GM19025 (cell line): ENCODE measurements around the gene FBLN1.

Source experiments
- ATAC-seq: cut with Tn5 transposase; IDR thresholded peaks from one replicate; pipeline ENCODE4 v1.9.1; 2021; ENCODE audit warnings: mild to moderate bottlenecking, low read depth, moderate library complexity; ENCODE audit not compliant: unreplicated experiment

FBLN1 gene

GRCh38 chr22:45503050-45503815 lies 550 bp downstream of the FBLN1 start:
- ATAC-seq: no peak

- no peak for ATAC-seq
These were observed 1.2 kb downstream of the FBLN1 start for GRCh38 chr22:45503816-45504372.

DNA sequence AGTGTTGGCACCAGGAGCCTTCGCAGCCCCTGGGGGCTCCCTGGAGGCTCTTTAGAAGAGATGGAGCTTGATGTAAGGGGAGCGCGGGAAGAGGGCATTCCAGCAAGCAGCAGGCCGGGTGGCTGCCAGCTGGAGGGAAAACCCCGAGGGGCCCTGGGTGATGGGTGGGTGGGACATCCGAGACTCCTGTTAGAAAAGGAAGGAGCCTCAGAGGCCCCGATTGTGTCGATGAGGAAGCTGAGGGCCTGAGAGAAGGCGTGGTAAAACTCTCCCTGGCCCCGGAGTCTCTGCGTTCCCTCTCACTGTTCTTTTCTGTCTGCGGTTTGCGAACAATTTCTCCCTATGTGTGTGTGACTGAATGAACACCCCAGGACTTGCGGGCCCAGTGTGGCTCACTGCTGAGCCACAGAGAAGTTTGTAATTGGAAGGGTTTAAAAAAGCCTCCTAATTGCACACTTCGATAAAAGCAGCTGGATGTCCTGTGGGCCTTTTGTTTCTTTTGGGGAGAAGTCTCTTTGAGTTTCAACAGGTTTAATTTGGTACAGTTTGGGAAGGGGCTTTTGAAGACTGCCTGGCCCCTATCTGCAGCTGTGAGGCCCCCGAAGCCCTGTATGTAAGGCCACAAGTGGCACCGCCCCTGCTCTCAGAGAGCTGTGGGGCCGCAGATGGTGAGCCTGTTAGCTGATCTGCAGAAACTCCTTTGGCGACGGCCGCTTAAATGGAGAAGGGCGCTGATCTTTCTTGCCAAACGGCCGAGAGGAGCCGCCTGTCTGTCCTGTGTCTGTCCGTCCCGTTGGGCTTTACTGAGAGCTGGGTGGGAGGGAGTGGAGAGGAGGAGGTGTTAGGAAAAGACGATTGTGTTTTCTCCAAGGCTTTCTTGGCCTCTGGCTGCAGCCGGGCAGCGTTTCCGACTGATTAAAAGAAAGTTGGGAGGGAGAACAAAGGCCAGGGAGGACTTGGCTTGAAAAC lies 2.0 kb downstream of the FBLN1 start:
- no peak for ATAC-seq

DNA sequence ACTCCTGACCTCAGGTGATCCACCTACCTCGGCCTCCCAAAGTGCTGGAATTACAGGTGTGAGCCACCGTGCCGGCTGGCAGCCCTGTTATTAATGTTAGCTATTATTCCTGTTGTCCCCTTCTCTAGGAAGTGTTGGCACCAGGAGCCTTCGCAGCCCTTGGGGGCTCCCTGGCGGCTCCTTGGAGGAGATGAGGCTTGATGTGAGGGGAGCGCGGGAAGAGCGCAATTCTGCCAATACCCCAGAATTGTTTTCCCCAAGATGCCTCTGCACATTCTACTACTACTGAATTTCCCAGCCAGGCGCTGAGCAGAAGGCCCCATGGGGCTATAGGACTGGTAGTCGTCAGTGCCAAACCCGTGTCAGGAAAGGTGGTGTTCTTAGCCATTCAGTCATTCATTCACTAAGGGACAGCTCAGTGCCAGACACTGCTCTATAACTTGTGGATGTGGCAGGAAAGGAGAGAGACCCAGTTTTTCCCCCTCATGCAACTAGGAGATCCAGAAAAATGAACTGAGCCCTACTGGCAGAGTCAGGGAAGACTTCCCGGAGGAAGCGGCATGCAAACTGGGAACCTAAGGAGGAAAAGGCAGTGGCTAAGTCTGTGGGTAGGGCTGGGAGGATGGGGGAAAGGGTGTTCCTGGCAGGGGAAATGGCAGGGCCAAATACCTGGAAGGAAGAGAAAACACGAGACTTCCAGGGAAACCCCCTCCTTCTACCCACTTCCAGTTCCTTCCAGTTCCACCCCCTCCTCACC lies 3.5 kb downstream of the FBLN1 start:
- no peak for ATAC-seq

DNA sequence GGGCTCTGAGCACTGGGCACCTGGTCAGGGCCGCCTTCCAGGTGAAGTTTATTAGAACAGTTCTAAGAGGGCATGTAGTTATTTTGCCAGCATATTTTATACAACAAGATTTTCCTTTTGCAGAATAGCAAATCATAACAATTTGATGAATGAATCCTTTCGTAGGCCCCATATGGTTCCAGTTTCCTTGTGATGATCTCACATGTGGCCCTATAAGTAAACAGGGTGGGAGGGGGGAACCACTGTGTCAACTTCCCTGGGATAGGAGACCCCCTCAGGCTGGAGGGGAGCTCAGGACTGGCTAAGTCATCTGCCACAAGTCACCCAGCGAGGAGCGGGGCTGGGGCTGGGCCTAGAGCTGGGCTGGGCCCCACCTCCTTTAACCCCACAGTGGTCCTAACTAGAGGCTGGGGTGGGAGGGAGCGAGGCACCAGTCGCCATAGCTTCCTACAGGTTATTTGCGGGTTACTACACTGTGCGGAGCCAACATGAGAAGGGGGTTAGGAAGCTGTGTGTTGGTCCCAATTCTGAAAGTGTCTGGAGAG lies 4.2 kb downstream of the FBLN1 start:
- ATAC-seq: no peak

DNA sequence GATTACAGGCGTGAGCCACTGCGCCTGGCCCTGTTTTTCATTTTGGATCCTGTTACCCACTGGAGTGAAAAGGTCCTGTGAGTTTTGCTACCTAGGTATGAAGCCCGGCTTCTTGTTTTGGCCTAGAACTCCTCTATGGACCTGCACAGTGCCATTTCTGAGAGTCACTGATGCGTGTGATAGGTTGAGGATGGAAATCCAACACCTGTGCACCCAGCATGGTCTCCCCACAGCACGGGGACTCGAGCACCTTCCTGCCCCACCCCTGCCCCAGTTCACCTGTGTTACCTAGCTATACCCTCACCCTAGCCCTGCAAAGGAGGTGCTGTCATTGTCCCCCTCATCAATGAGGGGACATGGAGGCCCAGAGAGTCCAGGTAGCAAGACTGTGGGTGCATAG lies 5.1 kb downstream of the FBLN1 start:
- ATAC-seq: no peak

DNA sequence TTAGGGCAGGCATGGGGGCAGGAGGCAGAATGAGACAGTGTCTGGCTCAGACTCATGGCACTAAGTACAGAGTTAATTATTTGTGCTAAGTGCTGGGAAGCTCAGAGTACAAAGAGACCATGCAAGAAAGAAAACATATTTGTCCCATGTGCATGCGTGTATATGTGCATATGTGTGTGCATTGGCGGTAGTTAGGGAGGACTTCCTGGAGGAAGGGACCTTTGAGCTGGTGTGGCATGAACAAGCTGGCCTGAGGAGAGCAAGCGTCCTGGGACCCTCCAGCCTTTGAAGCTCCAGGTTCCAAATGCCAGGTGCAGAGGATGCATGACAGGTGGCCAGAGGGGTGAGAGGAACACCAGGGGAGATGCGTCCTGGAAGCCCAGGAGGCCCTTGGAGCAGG lies 6.1 kb downstream of the FBLN1 start:
- ATAC-seq: no peak

DNA sequence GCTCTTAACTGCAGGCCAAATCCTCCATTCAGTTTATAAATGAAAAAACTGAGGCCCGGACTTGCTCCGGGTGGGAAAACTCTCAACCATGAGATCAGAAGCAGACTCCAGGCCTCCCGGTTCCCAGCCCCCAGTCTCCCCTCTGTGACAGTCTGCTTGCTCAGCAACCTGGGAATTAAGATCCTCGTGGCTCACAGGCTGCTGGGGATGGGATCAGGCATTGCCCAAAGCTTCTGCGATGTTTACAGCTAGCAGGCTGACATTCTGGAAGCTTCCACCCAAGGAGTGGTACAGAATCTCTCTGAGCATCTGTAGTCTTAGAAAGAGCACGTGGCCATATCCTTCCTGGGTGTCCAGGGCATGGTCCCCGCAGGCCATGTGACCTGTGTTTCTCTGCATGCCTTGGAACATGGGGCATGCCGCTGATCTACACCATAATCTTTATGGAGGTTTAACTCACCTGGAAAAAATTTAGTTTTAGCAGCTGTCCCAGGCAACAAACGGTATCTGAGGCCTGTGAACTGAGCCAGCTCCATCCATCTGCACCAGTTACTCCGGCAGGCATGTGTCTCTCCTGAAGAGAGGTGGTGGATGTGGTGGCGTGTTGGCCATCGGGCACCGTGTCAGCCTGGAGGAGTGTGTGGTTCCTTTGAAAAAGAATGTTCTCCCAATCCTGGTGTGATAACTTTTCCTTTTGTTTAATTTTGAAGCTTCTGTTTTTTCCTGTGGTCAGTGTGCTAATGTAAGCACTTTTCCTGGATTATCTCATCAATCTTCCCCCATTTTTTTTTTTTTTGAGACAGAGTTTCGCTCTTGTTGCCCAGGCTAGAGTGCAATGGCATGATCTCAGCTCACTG lies 7.9 kb downstream of the FBLN1 start:
- no peak for ATAC-seq

- no peak for ATAC-seq
These were observed 9.2 kb downstream of the FBLN1 start for GRCh38 chr22:45511847-45512261.

GRCh38 chr22:45512363-45512762 lies 9.7 kb downstream of the FBLN1 start:
- ATAC-seq: no peak

DNA sequence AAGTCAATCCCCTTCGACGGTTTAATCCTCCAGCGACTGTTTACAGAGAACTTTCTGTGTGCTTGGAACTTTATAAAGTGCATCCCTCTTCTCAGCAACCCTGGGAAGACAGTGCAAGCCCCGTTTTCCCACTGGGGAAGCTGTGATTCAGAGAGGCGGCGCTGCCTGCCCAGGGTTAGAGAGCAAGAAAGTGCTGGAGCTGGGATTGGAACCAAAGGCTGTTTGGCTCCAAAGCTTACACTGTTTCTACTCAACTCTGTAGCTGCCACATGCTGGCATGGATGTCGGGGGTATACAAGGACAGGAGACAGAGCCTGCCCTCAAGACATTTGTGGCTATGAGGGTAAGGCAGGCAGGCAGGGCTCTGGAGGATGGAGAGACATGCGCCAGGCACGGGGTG lies 13.0 kb downstream of the FBLN1 start:
- ATAC-seq: no peak

DNA sequence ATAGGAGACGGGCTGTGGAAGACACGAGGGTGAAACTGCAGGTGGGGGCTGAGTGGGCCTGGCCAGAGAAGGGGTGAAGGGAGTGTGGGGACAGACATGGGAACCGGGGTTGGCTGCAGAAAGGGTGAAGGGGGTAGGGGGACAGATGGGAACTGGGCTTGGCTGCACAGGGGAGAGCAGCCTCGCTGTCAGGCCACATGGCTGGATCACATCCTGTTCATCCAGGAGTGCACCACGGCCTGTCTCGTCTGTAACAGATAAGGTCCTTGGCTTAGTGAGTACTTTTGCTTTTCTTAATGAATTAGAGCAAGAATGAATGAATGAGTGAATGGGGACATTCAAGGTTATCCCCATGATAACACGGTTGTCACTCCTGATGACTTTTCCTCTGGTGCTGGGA lies 13.5 kb downstream of the FBLN1 start:
- no peak for ATAC-seq

DNA sequence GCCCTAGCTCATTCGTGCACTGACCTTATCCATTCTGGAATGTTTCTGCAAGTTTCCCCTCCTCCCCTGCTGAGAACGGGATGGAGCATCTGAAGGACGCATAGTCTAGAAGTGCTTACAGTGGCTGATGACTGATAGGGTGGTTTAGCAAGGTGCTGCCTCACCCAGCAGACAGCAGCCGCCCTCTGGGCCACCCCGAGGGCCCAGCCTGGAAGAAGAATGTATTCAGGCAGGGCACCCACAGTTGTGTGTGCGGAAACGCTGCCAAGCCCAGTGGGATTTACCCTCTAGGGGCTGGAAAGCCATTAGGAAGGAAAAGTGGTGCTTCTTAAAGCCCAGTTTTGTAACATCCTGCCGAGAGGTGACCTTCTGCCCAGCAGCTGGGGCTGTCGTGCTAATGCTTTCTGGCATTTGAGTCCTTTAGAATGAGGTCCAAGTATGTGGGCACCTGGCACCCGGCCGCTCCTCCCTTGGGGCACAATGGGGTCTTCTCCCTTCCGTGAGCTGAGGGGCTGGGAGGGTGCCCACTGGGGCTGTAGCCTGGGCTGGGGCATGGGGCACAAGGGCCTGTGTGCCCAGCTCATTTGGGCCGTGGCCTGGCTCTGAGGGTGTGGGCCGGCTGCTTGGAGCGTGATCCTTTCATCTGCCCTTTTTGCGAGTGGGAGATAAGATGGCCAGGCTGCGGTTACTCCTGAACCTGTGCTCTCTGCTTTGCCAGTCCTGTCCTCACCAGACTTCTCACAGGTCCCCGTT lies 14.4 kb downstream of the FBLN1 start:
- ATAC-seq: no peak

- no peak for ATAC-seq
These were observed 15.5 kb downstream of the FBLN1 start for GRCh38 chr22:45518136-45518535.

- ATAC-seq: no peak
These were observed 15.9 kb downstream of the FBLN1 start for GRCh38 chr22:45518580-45518991.

GRCh38 chr22:45521178-45521577 lies 18.5 kb downstream of the FBLN1 start:
- no peak for ATAC-seq

GRCh38 chr22:45522462-45522861 lies 19.8 kb downstream of the FBLN1 start:
- no peak for ATAC-seq

DNA sequence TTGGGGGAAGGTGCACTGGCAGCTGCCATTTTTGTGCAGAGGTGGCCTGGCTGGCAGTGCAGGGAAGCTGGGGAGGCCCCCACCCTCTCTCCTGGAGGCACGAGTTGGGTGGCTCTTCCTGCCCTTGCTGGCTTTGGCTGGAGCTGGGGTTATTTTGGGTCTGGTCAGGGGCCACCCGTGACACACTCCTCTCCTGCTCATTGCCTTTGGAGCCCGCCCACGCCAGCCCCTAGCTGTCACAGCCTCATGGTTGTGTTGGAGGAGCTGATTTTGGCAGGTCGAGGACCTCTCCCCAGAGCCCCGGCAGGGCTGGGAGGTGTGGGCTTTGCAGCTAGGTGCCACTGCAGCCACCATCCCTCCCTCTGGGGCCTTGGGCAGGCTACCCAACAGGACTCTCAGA lies 21.5 kb downstream of the FBLN1 start:
- ATAC-seq: no peak

DNA sequence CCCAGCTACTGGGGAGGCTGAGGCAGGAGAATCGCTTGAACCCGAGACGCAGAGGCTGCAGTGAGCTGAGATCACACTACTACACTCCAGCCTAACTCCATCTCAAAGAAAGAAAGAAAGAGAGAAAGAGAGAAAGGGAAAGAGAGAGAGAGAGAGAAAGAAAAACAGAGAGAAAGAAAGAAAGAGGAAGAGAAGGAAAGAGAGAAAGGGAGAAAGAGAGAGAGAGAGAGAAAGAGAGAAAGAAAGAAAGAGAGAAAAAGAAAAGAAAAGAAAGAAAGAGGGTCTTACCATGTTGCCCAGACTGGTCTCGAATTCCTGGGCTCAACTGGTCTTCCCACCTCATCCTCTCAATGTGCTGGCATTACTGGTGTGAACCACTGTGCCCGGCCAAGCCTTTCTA lies 22.3 kb downstream of the FBLN1 start:
- ATAC-seq: no peak
